Stimulated activated CD8-positive, alpha-beta memory T cell treated with anti-CD3 and anti-CD28 coated beads, Interleukin-15, amount 100 ng/mL, for 4 hours (primary cell): ENCODE data around the gene FLT4.
"Not testable (repeated sequence)": the region's sequence is repeated elsewhere in the genome, so short reads cannot be mapped to it uniquely, and the experiment has no call there.

Experiments
- DNase-seq, 2 donors: peaks; one replicate each; pipeline ENCODE4 v3.0.0-alpha.2; 2020; ENCODE audit warnings: low read depth in 2 of 2

Gene FLT4

GRCh38 chr5:180670157-180670556 lies 20.8 kb upstream of the FLT4 start:
- no peak for DNase-seq

- DNase-seq = no peak
These were observed 20.3 kb upstream of the FLT4 start for GRCh38 chr5:180669661-180670060.

GRCh38 chr5:180668835-180669596 lies 19.6 kb upstream of the FLT4 start:
- DNase-seq = no peak

GRCh38 chr5:180666812-180667211 lies 17.4 kb upstream of the FLT4 start:
- DNase-seq = no peak

GRCh38 chr5:180665682-180666404 lies 16.4 kb upstream of the FLT4 start:
- DNase-seq = no peak

GRCh38 chr5:180658774-180659564 lies 9.6 kb upstream of the FLT4 start:
- no peak for DNase-seq

GRCh38 chr5:180655243-180655642 lies 5.8 kb upstream of the FLT4 start:
- not testable (repeated sequence) for DNase-seq

- DNase-seq = no peak
These were observed 3.4 kb upstream of the FLT4 start for GRCh38 chr5:180652771-180653170.

- DNase-seq = no peak
These were observed 2.9 kb upstream of the FLT4 start for GRCh38 chr5:180652346-180652745.

- DNase-seq = no peak
These were observed 623 bp downstream of the FLT4 start for GRCh38 chr5:180648658-180649296.

- DNase-seq = no peak
These were observed 1.4 kb downstream of the FLT4 start for GRCh38 chr5:180647941-180648500.

GRCh38 chr5:180647465-180647864 lies 1.9 kb downstream of the FLT4 start:
- DNase-seq = no peak

GRCh38 chr5:180646963-180647305 lies 2.5 kb downstream of the FLT4 start:
- no peak for DNase-seq

GRCh38 chr5:180646289-180646962 lies 3.0 kb downstream of the FLT4 start:
- DNase-seq = no peak

- no peak for DNase-seq
These were observed 3.9 kb downstream of the FLT4 start for GRCh38 chr5:180645274-180646204.

GRCh38 chr5:180644825-180645273 lies 4.6 kb downstream of the FLT4 start:
- no peak for DNase-seq

- DNase-seq = no peak
These were observed 5.1 kb downstream of the FLT4 start for GRCh38 chr5:180644129-180644824.

- DNase-seq = no peak
These were observed 6.1 kb downstream of the FLT4 start for GRCh38 chr5:180643191-180643851.

- DNase-seq = no peak
These were observed 6.6 kb downstream of the FLT4 start for GRCh38 chr5:180642779-180643178.
